Ishikawa (cell line): Measurements from ENCODE around the gene CERS6.

ENCODE experiments used
- CEBPB ChIP-seq: IDR thresholded peaks from 2 replicates; pipeline ENCODE4 v1.6.1; 2012
- CREB1 ChIP-seq: IDR thresholded peaks from 2 replicates; pipeline ENCODE4 v1.6.1; 2012; ENCODE audit warnings: low read depth
- EGR1 ChIP-seq: IDR thresholded peaks from 2 replicates; pipeline ENCODE4 v1.6.1; 2012
- EP300 ChIP-seq: IDR thresholded peaks from 2 replicates; pipeline ENCODE4 v1.6.1; 2012; ENCODE audit warnings: borderline replicate concordance
- FOXM1 ChIP-seq: IDR thresholded peaks from 2 replicates; pipeline ENCODE4 v1.6.1; 2012; ENCODE audit warnings: low read depth, borderline replicate concordance
- NFIC ChIP-seq: IDR thresholded peaks from 2 replicates; pipeline ENCODE4 v1.6.1; 2012
- RAD21 ChIP-seq: IDR thresholded peaks from 2 replicates; pipeline ENCODE4 v1.6.1; 2012; ENCODE audit warnings: low read depth
- REST ChIP-seq: IDR thresholded peaks from 2 replicates; pipeline ENCODE4 v1.6.1; 2012; ENCODE audit warnings: low read depth, mild to moderate bottlenecking
- TAF1 ChIP-seq: IDR thresholded peaks from 2 replicates; pipeline ENCODE4 v1.6.1; 2012; ENCODE audit warnings: low read depth, mild to moderate bottlenecking
- TCF12 ChIP-seq: IDR thresholded peaks from 2 replicates; pipeline ENCODE4 v1.6.1; 2012; ENCODE audit warnings: low read depth
- TEAD4 ChIP-seq: IDR thresholded peaks from 2 replicates; pipeline ENCODE4 v1.6.1; 2012
- USF1 ChIP-seq: IDR thresholded peaks from 2 replicates; pipeline ENCODE4 v1.6.1; 2012
- YY1 ChIP-seq: IDR thresholded peaks from 2 replicates; pipeline ENCODE4 v1.6.1; 2012; ENCODE audit warnings: low read depth
- ZBTB7A ChIP-seq: IDR thresholded peaks from 2 replicates; pipeline ENCODE4 v1.6.1; 2012; ENCODE audit warnings: low read depth
- TF ChIP-seq, protein P1 (sequence below): IDR thresholded peaks from 2 replicates; pipeline ENCODE4 v1.6.1; 2012

CERS6 gene

GRCh38 chr2:168705534-168706470 is 249.7 kb downstream of the CERS6 start:
- TF ChIP-seq NFIC = no peak
- TF ChIP-seq RAD21 = peak; percentile 52

- no peak for TF ChIP-seq TAF1
- TF ChIP-seq ZBTB7A = no peak
- TF ChIP-seq NFIC = no peak
- TF ChIP-seq CREB1 = no peak
- no peak for TF ChIP-seq EP300
- no peak for TF ChIP-seq REST
- TF ChIP-seq, protein P1, sequence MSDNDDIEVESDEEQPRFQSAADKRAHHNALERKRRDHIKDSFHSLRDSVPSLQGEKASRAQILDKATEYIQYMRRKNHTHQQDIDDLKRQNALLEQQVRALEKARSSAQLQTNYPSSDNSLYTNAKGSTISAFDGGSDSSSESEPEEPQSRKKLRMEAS = no peak
- TF ChIP-seq EGR1 = no peak
- TF ChIP-seq USF1 = no peak
- TF ChIP-seq TCF12 = no peak
- no peak for TF ChIP-seq RAD21
- TF ChIP-seq FOXM1 = no peak
- no peak for TF ChIP-seq TEAD4
- TF ChIP-seq YY1 = no peak
- TF ChIP-seq CEBPB = no peak
These were observed 250.7 kb downstream of the CERS6 start for GRCh38 chr2:168706806-168707205.

GRCh38 chr2:168708080-168708479 is 252.0 kb downstream of the CERS6 start:
- TF ChIP-seq TAF1 (no peak), TEAD4 (no peak), REST (no peak), RAD21 (no peak)

- TF ChIP-seq, protein P1 = no peak
- TF ChIP-seq NFIC (no peak), CREB1 (no peak), ZBTB7A (no peak), USF1 (no peak), YY1 (no peak), REST (no peak), TAF1 (no peak), TEAD4 (no peak), CEBPB (no peak), EP300 (no peak), RAD21 (no peak), FOXM1 (no peak), EGR1 (no peak), TCF12 (no peak)
These were observed 254.8 kb downstream of the CERS6 start for GRCh38 chr2:168710754-168711467.
